ENCODE measurements around the gene NUP93.

GRCh38 chr16:56736476-56736875 is 6.5 kb downstream of the NUP93 start:
- no peak for TF ChIP-seq CTCF (IDR thresholded peaks at IDR 0.05; ENCODE audit: poor library complexity, severe bottlenecking)
- no peak for TF ChIP-seq EP300 (conservative IDR thresholded peaks at IDR 0.05; ENCODE audit: poor library complexity, severe bottlenecking)
